NOMO-1 (cell line): Measurements from ENCODE around the gene MORN3.

Source experiments
- DNase-seq, 2 experiments: peaks; one replicate each; lab custom pipeline; 2025; ENCODE audit not compliant: unreplicated experiment in 2 of 2; lab: John Stamatoyannopoulos, UW

The MORN3 gene

DNA sequence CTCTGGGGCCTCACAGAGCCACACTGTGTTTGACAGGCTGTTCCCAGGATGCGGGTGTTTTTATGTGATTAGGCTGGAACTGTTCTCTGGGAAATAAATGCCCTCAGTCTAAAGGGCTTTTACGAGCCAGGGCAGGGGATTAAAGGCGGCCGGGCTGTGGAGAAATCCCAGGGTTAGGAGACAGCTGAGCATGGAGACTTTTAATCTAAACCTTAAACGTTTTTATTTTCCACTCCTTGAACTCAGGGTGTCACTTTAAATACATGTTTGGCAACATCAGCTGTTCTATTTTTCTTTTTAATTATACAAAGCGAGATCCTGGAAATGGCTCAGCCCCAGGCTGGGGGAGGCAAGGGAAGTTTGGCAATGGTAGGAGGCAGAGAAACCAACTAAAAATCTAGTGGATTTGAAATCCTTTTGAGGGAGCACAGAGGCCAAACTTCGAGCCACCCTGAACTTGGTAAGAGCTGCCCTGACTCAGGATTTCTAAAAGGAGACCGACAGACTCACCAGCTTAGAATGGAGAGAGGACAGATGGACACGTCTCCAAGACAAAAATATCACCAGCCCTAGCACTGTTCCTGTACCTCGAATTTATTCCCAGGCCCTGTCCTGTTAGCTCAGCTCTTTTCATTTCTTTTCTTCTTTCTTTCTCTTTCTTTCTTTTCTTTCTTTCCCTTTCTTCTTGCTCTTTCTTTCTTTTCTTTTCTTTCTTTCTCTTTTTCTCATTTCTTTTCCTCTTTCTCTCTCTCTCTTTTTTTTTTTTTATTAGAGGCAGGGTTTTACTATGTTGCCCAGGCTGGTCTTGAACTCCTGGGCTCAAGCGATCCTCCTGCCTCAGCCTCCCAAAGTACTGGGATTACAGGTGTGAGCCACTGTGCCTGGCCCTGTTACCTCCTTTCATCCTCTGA is 59.0 kb downstream of the MORN3 start:
- no peak for DNase-seq

DNA sequence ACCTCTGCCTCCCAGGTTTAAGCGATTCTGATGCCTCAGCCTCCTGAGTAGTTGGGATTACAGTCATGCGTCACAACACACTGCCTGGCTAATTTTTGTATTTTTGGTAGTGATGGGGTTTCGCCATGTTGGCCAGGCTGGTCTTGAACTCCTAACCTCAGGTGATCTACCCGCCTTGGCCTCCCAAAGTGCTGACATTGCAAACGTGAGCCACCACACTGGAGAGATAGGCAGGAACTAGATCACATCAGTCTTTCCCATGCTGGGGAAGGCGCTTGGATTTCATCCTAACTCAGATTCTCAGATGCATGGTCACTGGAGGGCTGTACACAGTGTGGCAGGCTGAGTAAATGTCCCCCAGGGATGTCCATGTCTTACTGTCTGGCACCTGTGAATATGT is 61.2 kb downstream of the MORN3 start:
- DNase-seq, result no peak

DNA sequence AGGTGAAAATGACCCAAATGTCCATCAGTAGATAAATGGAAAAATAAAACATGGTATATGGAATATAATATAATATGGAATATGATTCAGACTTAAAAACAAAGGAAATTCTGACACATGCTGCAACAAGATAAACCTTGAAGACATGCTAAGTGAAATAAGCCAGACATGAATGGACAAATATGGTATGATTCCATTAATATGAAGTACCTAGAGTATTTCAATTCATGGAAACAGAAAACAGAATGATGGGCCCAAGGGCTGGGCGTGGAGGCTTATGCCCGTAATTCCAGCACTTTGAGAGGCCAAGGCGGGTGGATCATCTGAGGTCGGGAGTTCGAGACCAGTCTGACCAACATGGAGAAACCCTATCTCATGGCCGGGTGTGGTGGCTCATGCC is 65.9 kb downstream of the MORN3 start:
- no peak for DNase-seq

GRCh38 chr12:121602766-121603165 is 66.7 kb downstream of the MORN3 start:
- no peak for DNase-seq

- DNase-seq, result no peak
Measured at GRCh38 chr12:121600702-121601336, 68.6 kb downstream of the MORN3 start.
